GM21825 (cell line): ENCODE measurements around the gene PLCG1.

ENCODE experiments used
- ATAC-seq: cut with Tn5 transposase; IDR thresholded peaks from one replicate; pipeline ENCODE4 v1.9.1; 2021; ENCODE audit warnings: mild to moderate bottlenecking, moderate library complexity; ENCODE audit not compliant: unreplicated experiment

Gene PLCG1

DNA sequence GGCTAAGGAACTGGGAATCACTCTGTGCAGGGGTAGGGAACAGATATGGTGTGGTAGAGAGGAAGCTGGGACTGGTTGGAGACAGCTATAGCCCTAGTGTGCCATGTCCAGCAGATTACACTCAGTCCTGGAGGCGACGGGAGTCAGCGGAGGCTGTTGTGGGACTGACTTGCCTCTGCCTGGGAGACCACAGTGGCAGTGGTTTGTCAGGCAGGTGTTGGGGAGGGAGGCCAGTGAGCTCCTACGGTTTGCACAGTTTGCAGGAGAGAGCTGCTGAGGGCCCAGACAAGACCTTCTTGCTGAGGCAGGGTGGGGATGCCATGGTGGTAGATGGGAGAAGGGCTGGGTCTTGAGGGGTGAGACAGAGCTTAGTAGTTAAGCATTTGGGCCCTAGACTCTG is 4.9 kb downstream of the PLCG1 start:
- no peak for ATAC-seq

DNA sequence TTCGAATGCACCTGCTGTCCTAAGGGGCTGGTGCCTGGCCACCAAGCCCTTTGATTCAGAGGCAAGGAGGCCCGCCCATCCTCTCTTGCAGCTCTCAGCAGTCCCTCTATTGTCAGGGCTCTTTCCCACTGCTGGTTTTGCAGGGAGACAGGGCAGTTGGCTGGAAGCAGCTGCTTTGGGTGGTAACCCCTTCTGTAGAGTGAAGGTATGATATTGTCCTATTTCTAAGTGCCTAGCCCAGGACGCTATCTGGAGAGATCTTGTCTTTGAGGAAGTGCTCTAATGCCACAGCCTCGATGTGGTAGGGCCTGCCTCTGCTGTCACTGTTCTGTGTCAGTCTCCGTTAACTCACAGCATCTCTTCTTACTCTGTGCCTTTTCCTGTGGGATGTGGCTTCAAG is 5.6 kb downstream of the PLCG1 start:
- ATAC-seq = no peak

DNA sequence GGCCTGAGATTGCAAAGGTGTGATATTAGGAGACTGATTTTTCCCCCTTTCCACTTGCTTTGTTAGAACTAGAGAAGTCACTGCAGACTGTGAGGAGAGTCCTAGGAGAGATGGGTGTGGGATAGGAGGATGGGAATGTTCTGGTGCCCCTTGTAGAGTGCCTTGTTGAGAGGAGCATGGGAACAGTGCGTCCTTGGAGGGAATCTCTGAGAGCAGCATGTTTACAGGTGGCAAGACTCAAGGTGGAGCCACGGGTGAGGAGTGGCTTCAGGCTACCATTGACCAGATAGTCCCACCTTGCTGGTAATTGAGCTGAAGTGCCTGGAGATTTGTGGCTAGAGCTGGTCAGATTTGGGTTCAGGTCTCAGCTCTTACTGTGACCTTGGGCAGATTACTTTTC is 6.0 kb downstream of the PLCG1 start:
- ATAC-seq = no peak

DNA sequence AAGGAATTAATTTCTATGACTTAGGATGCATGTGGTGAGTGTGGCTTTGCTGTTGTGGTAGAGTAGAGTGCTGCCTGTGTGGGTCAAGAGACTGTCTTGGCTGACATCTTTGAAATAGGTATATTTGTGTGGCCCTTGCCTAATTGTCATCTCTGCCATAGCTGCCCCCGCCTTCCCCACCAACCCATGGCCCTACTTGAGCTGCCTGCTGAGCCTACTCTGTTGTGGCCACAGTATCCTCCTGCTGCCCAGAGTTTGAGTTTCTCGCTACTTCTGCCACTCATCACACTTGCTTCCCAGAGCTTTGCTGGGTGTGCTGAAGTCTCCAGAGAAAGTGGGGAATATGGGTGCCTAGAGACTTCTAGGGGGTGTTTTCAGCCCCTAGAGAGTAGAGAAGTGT is 8.0 kb downstream of the PLCG1 start:
- ATAC-seq = no peak

DNA sequence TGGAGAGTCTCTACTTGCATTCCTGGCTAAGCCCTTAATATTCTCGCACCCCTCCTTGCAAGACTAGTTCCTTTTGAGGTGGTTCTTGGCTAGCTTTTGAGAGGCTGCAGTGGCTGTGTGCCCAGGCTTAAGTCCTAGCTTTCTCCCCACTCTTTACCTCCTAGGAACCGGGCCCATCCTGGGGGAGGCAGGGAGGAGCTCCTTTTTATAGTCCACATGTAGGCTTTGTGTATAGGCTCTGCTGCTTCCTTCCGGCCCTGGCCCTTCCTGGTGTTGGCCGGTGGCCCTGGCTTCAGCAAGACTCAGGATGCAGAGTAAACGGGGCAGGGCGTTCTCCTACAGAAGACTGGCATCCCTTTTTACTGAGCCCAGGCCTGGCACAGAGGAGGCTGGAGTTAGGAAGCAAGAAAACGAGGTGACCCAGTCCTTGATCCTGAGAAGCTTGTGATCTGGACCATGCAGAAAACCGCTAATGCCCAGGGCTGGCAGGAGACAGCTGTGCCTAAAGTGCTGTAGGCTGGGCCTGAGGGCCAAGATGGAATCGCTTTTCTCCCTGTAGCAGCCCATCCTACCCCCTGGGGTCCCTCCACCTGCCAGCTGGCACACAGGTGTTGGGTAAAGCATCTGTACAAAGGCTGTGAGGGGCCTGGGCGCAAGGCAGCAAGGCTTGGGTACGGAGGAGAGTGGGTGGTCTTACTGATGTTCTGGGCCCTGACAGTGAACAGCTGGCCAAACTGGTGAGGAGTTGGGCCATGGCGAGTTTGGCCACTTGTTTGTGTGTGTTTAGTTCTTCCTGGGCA is 8.7 kb downstream of the PLCG1 start:
- ATAC-seq = no peak

DNA sequence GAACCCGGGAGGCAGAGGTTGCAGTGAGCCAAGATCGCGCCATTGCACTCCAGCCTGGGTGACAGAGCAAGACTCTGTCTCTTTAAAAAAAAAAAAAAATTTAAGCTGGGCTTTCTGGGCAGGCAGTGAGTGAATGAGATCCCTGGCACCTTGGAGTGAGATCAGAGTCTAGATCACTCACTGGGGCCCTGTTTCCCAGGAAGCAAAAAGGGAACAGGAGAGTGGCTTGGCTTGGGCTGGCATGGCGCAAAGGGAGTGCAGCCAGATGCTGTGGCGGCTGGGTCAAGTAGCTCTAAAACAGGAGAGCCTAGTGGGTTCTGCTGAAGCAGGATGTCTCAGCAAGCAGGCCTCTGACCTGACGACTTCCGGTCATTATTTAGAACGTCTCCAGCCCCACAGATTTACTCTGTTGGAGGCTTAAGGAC is 10.4 kb downstream of the PLCG1 start:
- no peak for ATAC-seq

DNA sequence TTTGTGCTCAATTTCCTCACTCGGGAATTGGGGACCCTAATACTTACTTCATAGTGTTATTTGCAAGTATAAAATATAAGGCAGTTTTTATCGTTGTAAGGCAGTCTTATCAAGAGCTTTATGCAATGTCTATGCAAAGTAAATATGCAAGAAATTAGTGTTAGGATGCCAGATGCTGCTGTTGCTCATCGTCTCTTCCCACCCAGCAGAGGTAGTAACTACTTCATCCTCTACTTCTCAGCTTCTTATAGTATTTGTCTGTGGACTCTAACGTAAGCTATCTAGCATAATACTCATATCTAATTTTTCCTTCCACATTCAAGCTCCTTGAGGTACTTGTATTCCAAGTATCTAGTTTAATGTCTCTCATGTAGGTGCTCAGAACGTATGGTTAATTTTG is 11.6 kb downstream of the PLCG1 start:
- ATAC-seq = no peak

DNA sequence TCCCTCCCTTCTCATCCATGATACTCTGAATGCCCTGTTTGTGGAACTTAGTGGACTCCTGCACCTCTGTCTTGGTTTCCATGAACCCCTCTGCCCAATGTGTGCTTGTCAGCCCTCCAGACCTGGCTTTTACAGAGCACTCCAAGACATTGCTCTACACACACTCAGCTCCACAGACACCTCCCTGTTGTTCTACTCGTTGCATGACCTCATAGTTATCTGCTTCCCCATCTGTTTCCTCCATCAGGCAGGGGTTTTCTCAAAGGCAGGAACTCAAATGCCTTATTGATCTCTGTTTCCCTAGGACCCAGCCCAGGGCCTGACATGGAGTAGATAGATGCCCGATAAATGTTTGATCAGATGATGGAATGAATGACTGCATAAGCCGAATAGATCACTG is 13.3 kb downstream of the PLCG1 start:
- no peak for ATAC-seq

DNA sequence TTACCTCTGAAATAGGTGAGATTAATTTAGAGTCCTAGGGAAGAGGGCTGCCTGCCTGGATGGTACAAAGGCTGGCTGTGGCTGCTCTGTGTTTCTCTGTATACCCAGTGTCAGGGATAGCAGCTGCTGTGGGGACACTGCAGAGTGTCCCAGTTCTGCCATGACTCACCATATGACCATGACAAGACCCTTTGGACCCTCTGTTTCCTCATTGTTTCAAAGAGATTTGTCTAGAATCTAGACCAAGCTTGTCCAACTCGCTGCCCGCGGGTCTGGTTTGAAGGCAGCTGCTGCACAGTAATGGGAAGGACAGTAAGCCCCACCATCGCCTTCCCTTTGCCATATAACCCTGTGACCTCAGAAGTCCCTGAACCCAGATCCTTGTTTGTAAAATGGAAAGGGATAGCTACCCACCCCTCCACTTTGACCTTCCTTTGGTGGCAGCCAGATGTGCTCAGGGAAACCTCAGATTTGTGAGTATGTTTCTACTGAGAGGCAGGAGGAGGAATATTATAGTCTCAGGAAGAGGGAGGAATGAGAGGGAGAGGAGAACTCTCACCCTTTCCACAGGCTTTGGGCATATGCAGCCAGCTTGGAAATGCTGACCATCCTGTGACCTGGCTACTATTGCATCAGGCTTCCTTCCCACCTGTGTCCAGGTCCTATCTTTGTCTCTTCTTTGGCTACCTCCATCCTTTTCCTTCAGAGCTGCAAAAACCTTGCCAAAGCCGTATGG is 14.0 kb downstream of the PLCG1 start:
- ATAC-seq = no peak

DNA sequence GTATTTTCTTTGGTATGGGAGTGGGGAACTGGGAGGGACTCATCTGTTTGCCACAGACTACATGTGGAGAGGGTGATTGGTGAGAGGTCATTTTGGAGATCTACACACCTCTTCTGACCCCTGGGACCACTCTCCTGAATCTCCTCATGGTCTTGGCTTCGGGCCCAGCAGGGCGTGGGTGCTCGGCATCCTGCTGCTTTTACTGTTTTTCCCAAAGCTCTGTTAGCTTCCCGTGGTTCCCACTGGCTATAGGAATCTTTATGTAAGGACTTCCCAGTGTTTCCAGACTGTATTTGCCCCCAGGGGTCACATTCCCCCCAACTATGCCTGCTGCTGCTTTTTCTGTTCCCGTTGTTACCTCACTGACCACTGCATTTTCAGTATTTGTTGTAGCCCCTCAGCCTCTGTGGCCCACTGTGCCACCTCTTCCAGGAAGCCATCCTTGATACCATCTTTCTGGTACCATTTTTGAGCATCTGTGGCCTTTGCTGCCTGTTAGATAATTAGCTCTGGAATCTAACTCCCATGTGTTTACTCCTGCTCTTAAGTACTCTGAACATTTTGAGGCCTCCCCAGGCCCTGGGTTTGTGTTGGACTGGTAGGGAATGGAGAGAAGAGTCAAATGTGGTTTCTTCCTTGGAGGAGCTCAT is 14.9 kb downstream of the PLCG1 start:
- no peak for ATAC-seq

DNA sequence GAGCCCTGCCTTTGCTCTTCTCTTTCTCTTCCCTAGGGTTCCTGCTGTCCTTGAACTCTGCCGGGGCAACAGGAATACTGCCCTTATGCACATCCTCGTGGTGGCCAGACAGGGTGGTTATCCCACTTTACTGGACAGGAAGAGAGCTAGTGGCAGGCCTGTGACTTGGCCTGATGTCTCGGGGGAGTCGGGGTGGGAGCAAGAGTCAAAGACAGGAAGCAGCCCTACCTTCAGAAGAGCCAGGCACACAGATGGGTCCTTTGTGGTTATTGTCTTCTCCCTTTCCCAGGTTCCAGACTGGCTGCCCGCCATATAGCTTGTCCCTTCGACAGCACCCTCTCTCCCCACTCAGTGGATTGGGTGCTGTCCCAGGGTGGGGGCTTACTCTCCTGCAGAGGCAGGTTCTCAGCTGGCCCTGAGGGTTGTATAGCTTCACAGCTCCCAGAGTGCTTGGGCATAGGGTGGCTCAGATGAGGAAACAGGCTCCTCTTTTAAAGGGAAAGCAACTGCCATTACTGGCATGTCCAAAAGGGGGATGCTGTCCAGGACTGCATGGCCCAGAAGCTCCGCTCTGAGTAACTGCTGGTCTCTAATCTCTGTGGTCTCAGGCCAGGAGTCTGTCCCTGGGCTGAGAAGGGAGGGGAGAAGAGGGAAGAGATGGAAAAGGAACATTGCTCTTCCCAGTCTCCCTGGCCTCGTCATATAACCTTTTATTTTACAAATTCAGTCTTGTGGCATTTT is 17.3 kb downstream of the PLCG1 start:
- no peak for ATAC-seq

DNA sequence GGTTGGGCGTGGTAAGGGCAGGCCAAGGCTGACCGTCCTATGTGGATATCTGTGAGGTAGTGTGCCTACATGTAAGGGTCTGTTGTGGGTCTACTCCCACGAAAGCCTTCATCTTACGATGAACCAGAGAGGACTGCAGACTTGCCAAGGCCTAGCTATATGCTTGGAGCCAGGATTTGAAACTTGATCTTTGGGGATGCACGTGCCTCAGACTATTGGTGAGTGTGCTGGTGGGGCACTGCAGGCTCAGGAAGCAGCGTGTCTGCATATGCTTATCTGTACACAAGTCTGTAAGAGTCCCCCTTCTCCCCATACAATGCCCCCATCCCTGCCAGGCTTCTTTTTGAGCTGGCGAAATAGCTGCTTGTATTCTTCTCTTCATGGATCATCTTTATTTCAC is 17.9 kb downstream of the PLCG1 start:
- ATAC-seq = no peak

DNA sequence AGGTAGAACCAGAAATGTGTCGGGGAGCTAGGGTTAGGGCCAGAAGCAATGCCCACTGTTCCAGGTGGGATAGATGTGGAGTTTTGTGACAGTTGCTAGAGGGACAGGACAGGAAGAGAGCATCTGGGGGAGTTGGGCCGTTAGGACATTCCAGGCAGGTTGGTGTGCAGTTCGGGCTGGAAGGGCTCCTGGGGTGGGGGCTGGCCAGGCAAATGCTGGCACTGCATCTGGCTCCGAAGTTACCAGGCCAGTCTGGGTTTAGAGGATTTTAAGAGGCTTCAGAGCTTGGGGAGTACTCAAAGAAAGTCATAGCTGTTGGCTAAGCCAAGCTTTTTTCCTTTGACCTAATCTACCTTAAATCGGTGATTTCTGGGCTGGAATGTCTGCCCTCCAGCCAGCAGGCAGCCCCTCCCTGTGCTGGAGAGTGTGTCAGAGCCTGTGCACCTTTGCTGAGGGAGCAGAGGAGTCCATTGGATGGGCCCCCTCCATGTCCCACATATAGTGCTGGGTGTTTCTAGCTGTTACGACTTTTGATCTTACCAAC is 20.8 kb downstream of the PLCG1 start:
- ATAC-seq = no peak

DNA sequence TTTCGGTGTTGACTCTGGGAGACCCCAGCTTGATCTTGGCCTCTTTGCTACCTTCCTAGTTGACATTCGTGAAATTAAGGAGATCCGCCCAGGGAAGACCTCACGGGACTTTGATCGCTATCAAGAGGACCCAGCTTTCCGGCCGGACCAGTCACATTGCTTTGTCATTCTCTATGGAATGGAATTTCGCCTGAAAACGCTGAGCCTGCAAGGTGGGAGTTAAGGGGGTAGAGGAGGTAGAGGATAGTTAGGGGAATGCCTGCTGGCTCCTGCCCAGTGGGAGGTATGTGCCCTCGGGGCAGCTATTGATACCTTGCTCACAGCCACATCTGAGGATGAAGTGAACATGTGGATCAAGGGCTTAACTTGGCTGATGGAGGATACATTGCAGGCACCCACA is 22.2 kb downstream of the PLCG1 start:
- ATAC-seq = no peak

DNA sequence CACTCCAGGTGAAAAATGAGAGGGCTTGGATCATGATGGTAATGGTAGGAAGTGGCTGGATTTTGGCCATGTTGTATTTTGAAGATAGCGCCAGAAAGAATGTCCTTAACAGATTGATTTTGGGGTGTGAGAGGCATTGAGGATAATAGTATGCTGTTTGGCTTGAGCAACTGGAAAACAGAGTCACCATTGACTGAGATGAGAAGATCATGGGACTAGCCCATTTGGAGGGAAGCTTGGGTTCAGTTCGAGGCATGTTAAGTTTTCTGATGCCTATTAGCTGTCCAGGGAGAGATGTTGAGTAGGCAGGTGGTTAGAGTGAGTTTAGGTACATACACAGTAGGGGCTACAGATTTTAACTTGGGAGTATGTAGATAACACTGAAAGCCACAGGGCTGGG is 23.3 kb downstream of the PLCG1 start:
- ATAC-seq = no peak

DNA sequence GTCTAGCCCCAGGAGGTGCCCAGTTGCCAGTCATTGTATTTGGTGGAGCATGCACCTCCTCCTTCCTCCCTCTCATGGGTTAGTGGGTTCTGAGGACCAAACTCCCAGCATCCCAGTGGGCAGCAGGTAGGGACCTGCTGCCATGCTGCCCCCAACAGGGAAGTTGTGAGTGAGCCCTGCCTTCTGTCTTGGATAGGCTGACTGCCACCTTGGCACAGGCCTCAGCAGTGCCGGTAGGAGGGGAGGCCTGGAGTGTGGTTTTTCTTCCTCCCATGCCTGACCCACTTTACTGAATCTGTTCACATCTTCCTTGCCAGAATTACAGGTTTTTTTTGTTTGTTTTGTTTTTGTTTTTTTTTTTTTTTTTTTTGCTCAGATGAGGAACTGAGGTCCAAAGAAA is 24.5 kb downstream of the PLCG1 start:
- no peak for ATAC-seq

DNA sequence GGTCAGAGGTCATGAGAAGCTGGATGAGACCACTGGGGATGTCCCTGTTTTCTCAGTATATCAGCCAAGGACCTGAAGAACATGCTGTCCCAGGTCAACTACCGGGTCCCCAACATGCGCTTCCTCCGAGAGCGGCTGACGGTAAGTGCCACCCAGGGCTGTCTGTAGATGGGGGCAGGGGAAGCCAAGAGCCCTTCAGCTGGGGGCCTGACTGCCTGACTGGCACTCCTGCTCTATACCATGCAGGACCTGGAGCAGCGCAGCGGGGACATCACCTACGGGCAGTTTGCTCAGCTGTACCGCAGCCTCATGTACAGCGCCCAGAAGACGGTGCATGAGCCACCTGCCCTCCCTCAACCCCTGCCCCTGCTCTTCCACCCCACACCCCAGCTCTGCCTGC is 25.1 kb downstream of the PLCG1 start:
- no peak for ATAC-seq

DNA sequence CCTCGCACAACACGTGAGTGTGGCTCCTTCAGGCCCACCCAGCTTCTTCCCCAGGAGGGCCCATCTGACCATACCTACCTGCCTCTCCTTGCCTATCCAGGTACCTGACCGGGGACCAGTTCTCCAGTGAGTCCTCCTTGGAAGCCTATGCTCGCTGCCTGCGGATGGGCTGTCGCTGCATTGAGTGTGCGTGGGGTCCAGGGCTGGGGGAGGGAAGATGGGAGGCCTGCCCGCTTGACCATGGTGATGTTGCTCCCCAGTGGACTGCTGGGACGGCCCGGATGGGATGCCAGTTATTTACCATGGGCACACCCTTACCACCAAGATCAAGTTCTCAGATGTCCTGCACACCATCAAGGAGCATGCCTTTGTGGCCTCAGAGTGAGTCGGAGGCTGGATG is 26.5 kb downstream of the PLCG1 start:
- no peak for ATAC-seq

DNA sequence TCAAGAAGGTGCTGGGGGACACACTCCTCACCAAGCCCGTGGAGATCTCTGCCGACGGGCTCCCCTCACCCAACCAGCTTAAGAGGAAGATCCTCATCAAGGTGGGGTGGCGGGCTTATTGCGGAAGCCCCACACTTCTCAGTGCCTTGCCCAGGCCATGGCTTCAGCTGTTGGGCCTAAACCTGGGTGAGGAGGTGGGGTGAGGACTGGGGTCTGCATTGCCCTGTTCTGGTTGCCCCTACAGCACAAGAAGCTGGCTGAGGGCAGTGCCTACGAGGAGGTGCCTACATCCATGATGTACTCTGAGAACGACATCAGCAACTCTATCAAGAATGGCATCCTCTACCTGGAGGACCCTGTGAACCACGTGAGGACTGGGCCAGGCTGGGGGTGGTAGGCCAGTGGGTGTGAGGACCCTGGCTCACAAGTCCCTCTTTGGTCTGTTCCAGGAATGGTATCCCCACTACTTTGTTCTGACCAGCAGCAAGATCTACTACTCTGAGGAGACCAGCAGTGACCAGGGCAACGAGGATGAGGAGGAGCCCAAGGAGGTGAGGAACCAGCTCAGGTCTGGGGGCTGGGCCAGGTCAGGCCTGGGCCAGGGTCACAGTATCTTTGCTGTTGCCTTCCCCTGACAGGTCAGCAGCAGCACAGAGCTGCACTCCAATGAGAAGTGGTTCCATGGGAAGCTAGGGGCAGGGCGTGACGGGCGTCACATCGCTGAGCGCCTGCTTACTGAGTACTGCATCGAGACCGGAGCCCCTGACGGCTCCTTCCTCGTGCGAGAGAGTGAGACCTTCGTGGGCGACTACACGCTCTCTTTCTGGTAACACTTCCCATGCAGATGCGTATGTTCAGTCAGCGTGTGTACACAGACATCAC is 27.9 kb downstream of the PLCG1 start:
- ATAC-seq = no peak
